ENCODE data around the gene RABGAP1L.

- TF ChIP-seq CTCF (IDR thresholded peaks at IDR 0.05; ENCODE audit: low read depth, low read length) (no peak), MAX (IDR thresholded peaks at IDR 0.05; ENCODE audit: low read depth, low read length) (no peak)
Measured at GRCh38 chr1:174209347-174210187, 50.2 kb downstream of the RABGAP1L start.
